LNCaP clone FGC (cell line): Measurements from ENCODE around the gene MSMP.

Source experiments
- DNase-seq: peaks from one replicate; pipeline ENCODE4 v3.0.0-alpha.2; 2011; ENCODE audit warnings: low read depth
- H3K4me3 ChIP-seq: 2 replicates; pipeline ENCODE4 v1.5.1; 2011; ENCODE audit warnings: mild to moderate bottlenecking, low read depth, low read length, control low read depth
- TF ChIP-seq, protein P1 (sequence below): IDR thresholded peaks from 2 replicates; pipeline ENCODE4 v1.5.1; 2012; ENCODE audit warnings: mild to moderate bottlenecking; ENCODE audit not compliant: control insufficient read depth, insufficient read depth; ENCODE audit errors: extremely low read depth

The MSMP gene, protein sequence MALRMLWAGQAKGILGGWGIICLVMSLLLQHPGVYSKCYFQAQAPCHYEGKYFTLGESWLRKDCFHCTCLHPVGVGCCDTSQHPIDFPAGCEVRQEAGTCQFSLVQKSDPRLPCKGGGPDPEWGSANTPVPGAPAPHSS

DNA sequence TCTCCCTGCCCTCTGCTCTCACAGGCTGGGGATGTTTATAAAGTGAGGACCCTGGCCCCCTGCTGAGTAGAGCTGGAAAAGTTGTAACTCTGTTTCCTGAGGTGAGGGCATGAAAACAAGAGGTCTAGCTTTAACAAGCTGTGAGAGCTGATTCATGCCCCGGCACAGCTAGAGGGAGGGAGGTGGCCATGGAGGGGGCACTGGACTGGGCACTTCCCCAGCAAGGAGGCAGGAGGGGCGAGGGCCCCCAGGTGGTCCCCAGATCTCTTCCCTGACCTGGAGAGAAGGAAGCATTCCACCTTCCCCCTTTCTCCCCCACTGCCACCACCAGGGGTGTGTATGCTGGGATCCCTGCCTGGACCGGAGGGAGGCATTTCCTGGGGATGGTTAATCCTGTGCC, at the start of gene MSMP:
TSS of gene MSMP (minus strand) at position 13 of the 400 bp plus-strand sequence. CDS start 147 bp downstream, outside the sequence.
- H3K4me3 ChIP-seq: no peak within 1 kb of the TSS
- TF ChIP-seq, protein P1, sequence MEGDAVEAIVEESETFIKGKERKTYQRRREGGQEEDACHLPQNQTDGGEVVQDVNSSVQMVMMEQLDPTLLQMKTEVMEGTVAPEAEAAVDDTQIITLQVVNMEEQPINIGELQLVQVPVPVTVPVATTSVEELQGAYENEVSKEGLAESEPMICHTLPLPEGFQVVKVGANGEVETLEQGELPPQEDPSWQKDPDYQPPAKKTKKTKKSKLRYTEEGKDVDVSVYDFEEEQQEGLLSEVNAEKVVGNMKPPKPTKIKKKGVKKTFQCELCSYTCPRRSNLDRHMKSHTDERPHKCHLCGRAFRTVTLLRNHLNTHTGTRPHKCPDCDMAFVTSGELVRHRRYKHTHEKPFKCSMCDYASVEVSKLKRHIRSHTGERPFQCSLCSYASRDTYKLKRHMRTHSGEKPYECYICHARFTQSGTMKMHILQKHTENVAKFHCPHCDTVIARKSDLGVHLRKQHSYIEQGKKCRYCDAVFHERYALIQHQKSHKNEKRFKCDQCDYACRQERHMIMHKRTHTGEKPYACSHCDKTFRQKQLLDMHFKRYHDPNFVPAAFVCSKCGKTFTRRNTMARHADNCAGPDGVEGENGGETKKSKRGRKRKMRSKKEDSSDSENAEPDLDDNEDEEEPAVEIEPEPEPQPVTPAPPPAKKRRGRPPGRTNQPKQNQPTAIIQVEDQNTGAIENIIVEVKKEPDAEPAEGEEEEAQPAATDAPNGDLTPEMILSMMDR: no peak
- no peak for DNase-seq

DNA sequence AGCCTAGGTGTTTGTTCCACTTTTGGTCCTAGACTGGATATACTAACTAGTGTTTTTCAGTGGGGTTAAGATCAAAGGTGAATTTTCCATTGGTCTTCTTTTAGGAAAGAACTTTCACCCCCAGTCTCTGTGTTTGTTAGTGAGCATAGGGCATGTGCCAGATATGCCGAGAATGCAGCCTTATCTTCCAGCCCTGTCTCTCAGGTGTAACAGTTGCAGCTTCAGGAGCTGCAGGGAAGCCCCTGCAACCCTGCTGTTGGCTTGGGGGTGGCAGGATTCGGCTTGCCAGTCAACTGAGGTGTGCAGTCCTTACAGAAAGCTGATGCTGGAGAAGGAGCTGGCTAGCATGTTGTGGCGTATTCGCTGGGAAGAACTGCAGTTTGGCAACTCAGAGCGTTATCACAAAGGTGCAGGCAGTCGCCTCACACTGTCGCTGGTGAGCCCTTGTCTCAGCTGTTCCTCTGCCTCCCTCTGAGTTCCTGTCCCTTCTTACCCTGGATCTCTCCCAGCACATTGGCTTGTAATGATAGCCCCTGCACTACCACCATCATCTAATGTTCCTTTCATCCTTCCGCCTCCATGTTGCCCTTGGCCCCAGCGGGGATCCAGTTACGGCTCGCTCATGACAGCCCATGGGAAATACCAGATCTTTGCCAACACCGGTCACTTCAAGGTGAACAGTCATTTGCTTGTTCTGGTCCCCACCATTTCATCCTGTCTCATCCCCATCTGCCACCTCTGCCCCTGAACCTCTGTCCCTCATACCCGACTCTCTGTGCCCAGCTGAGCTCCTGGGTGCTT, 47.5 kb upstream of the MSMP start:
- DNase-seq: no peak
- no peak overlapping the region for H3K4me3 ChIP-seq
- TF ChIP-seq, protein P1: no peak

DNA sequence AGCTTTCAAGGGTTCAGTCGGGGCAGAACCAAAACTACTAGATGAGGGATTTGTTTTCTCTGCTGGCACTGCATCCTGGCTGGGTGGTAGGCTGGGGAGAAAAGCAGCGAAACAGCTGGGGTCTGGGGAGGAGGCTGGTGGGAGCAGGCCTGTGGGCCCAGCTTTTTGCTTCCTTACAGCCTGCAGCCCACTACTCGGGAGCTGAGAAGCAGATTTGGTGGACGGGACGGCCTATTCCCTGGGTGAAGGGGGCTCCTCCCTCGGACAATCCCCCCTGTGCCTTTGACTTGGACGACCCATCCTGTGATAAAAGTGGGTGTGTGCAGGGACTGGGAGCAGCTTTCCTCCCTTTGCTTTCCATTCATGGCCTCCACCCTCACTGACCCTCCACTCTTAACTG, 46.5 kb upstream of the MSMP start:
- DNase-seq: no peak
- H3K4me3 ChIP-seq: no peak overlapping the region
- TF ChIP-seq, protein P1: no peak

DNA sequence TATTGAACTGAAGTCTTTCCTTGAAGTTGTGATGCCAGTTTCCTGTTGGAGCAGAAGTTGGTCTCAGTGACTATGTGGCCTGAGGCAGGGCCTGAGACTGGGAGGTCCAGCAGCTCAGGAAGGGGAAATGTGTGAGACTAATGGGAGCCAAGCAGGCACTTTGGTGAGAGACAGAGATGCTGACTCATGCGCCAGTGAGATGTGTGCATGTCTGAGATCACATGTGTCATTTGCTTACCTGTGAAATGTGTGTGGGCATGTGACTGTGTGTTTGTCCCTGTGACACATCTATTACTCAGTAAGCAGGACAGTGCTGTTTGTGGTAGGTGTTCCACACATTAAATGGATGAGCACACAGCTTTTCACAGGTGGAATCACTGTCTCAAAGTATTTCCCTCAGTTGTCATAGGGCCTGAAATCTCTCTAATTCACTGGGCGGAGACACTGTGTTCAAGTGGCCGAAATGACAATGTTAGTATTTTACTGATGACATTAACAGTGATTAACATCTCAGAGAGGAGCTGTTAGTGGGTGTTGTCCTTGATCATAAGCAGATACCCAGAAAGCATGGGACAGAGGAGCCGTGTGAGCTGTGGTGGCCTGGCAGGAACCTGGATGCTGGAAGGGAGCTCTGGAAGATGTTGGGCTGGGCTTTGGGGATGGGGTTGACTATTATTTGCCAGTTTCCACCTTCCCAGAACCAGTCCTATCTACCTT, 44.7 kb upstream of the MSMP start:
- TF ChIP-seq, protein P1: no peak
- DNase-seq: no peak
- no peak overlapping the region for H3K4me3 ChIP-seq

DNA sequence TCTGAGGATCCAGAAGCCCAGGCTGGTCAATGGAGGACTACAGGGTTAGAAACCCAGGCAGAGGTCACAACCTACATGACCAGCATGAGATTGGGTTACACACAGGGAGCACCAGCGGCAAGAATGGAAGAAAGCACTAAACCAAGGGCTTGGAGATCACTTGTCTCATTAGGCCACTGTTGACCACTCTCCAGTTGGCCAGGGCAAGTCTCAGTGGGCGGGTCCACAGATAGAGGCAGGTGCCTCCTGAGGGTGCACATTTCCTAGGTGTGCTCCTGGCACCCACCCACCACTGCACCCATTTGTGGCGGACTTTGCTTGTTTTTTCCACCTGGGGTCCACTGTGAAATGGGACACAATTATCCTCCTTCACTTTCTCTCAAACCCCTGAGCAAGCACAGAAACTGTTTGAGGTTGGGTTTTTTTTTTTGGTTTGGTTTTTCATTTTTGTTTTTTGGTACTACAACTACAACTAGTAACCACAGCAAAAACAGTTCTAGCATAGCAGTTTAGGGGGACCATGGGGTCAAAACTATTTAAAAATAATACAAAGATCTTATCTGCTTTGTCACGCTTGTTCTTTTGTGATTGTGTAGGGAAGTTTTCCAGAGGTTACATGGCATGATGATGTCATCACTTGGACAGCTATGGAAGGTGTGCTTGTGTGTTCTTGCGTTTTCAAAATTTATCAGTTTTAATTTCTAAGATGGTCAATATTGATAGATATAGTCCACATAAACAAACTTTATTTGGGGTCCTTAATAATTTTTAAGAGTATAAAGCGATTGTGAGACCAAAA, 43.4 kb upstream of the MSMP start:
- TF ChIP-seq, protein P1: no peak
- H3K4me3 ChIP-seq: no peak overlapping the region
- DNase-seq: no peak

DNA sequence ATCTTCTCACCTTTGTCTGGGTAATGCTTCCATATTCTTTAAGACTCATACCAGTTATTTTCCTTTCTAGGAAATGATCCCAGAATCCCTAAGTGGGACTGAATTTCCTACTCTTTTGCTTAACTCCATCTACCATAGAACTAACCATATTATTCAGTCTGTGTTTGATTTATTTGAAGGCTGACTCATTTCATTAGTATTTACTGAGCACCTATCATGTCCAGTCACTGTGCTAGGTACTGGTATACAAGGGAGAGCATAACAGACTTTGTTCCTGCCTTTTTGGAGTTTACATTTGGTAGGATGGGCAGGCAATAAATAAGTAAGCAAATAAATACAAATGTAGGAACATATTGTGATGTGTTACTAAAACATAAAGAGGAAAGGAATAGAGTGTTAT, 41.6 kb upstream of the MSMP start:
- no peak overlapping the region for H3K4me3 ChIP-seq
- no peak for DNase-seq
- TF ChIP-seq, protein P1: no peak
